Parathyroid adenoma (tissue), 2 donors: ENCODE results near the gene RRBP1.

Experiments used
- H2AFZ ChIP-seq: fragments of 300-600 bp; sonication (generic); one replicate; pipeline ENCODE4 v1.7.0; 2017; ENCODE audit warnings: antibody characterized with exemption, mild to moderate bottlenecking
- H3K27ac ChIP-seq: fragments of 300-600 bp; sonication (generic); one replicate; pipeline ENCODE4 v1.7.0; 2017
- H3K27me3 ChIP-seq: fragments of 300-600 bp; sonication (generic); one replicate; pipeline ENCODE4 v1.7.0; 2017; ENCODE audit warnings: low read length; ENCODE audit not compliant: control insufficient read depth, insufficient read depth
- H3K36me3 ChIP-seq: fragments of 300-600 bp; sonication (generic); one replicate; pipeline ENCODE4 v1.7.0; 2017; ENCODE audit warnings: low read length; ENCODE audit not compliant: control insufficient read depth, insufficient read depth
- H3K4me1 ChIP-seq: fragments of 300-600 bp; sonication (generic); one replicate; pipeline ENCODE4 v1.7.0; 2017; ENCODE audit warnings: control low read depth
- H3K4me2 ChIP-seq: fragments of 300-600 bp; sonication (generic); one replicate; pipeline ENCODE4 v1.7.0; 2017; ENCODE audit warnings: low read length
- H3K4me3 ChIP-seq: fragments of 300-600 bp; sonication (generic); one replicate; pipeline ENCODE4 v1.7.0; 2017; ENCODE audit warnings: low read depth, low read length
- H3K79me2 ChIP-seq: fragments of 300-600 bp; sonication (generic); one replicate; pipeline ENCODE4 v1.7.0; 2017; ENCODE audit warnings: control low read depth
- H3K9ac ChIP-seq: fragments of 300-600 bp; sonication (generic); one replicate; pipeline ENCODE4 v1.7.0; 2017; ENCODE audit warnings: mild to moderate bottlenecking
- H3K9me3 ChIP-seq: fragments of 300-600 bp; sonication (generic); one replicate; pipeline ENCODE4 v1.7.0; 2017; ENCODE audit warnings: low read length; ENCODE audit not compliant: control insufficient read depth
- CTCF ChIP-seq: fragments of 300-600 bp; sonication (generic); IDR thresholded peaks from one replicate; pipeline ENCODE4 v1.7.0; 2017; ENCODE audit warnings: antibody characterized with exemption, mild to moderate bottlenecking
- donor health status: primary hyperparathyroidism.

RRBP1 gene

GRCh38 chr20:17605131-17605660 is 76.8 kb downstream of the RRBP1 start:
- Histone ChIP-seq H3K36me3 (no peaks in the 10 kb centered on the region), H3K4me3 (no peak overlapping the region), H3K27ac (peak overlapping the region; percentile 4), H3K9ac (no peak overlapping the region), H2AFZ (no peak overlapping the region), H3K4me1 (peaks cover 15% of the 10 kb centered on the region), H3K4me2 (no peak overlapping the region), H3K9me3 (no peaks in the 10 kb centered on the region), H3K79me2 (peaks cover 33% of the 10 kb centered on the region), H3K27me3 (no peaks in the 10 kb centered on the region)
- TF ChIP-seq CTCF, result no peak

DNA sequence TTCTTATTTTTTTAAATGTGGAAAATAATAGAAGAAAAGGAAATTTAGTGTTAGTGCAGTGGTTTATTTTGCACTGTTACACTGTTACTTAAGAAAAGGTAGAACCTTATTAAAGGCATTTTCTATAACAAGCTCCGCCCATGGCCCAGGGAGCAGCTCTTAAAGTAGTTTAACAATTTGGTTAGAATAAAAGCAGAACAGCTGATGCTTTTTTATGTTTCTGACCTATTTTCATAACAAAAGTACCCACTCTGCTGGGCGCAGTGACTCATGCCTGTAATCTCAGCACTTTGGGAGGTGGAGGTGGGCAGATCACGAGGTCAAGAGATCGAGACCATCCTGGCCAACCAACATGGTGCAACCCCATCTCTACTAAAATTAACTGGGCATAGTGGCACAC is 79.5 kb downstream of the RRBP1 start:
- Histone ChIP-seq H2AFZ (no peak overlapping the region), H3K4me3 (no peak overlapping the region), H3K79me2 (peaks cover 40% of the 10 kb centered on the region), H3K27me3 (no peaks in the 10 kb centered on the region), H3K9me3 (no peaks in the 10 kb centered on the region), H3K4me1 (peaks cover 15% of the 10 kb centered on the region), H3K4me2 (no peak overlapping the region), H3K9ac (no peak overlapping the region), H3K36me3 (no peaks in the 10 kb centered on the region), H3K27ac (no peak overlapping the region)
- no peak for TF ChIP-seq CTCF

DNA sequence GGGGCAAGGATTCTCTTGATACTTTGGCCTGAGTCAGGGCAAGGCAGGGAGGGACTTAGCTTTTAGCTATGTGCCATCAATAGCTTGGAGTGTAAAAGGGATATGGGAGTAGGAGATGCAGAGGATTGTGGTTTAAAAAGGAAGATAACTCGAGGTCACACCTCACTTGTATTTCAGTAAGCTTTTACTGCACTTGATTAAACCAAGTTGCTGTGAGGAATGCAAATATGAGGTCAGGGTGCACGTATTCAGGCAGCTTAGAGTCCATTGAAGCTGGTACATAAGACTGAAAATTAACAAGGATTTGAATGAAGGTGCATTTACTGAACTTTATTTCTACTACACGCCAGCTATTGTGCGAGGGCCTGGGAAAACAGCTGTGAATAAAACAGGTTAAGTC is 80.1 kb downstream of the RRBP1 start:
- no peak overlapping the region for H3K9ac ChIP-seq
- no peaks in the 10 kb centered on the region for H3K27me3 ChIP-seq
- no peaks in the 10 kb centered on the region for H3K9me3 ChIP-seq
- H2AFZ ChIP-seq, result no peak overlapping the region
- no peaks in the 10 kb centered on the region for H3K36me3 ChIP-seq
- no peak for TF ChIP-seq CTCF
- no peak overlapping the region for H3K4me3 ChIP-seq
- H3K4me2 ChIP-seq, result peak overlapping the region; percentile 4
- H3K79me2 ChIP-seq, result peaks cover 38% of the 10 kb centered on the region
- H3K27ac ChIP-seq, result no peak overlapping the region
- peaks cover 15% of the 10 kb centered on the region for H3K4me1 ChIP-seq

GRCh38 chr20:17598013-17598550 is 84.0 kb downstream of the RRBP1 start:
- H3K4me3 ChIP-seq, result no peak overlapping the region
- H3K4me2 ChIP-seq, result no peak overlapping the region
- no peak overlapping the region for H2AFZ ChIP-seq
- H3K9ac ChIP-seq, result no peak overlapping the region
- no peak overlapping the region for H3K27ac ChIP-seq
- H3K4me1 ChIP-seq, result peaks cover 37% of the 10 kb centered on the region
- H3K27me3 ChIP-seq, result no peaks in the 10 kb centered on the region
- no peak for TF ChIP-seq CTCF
- H3K9me3 ChIP-seq, result no peaks in the 10 kb centered on the region
- H3K36me3 ChIP-seq, result no peaks in the 10 kb centered on the region
- H3K79me2 ChIP-seq, result peaks cover 66% of the 10 kb centered on the region

DNA sequence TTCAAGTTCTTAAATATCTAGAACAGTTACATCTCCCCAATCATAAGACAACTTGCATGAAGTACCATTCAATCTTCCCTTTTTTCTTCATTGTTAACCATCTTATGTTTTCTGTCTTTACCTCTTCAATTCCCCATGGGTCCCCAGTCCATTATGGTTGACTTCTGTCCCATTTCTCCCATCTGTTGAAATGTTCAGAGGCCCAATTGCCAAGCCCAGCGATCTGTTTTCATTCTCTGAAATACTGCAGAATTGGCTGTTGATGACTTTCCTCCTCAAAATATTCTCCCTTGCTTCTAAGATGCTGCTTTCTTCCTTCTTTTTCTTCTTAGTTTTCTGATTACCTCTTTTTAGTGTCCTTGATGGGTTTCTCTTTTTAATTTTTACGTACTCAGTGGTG is 86.2 kb downstream of the RRBP1 start:
- H3K36me3 ChIP-seq, result no peaks in the 10 kb centered on the region
- H3K9me3 ChIP-seq, result no peaks in the 10 kb centered on the region
- H3K79me2 ChIP-seq, result peaks cover 61% of the 10 kb centered on the region
- H3K27me3 ChIP-seq, result no peaks in the 10 kb centered on the region
- H3K4me2 ChIP-seq, result no peak overlapping the region
- no peak overlapping the region for H3K27ac ChIP-seq
- H3K9ac ChIP-seq, result no peak overlapping the region
- no peak overlapping the region for H3K4me3 ChIP-seq
- H2AFZ ChIP-seq, result no peak overlapping the region
- H3K4me1 ChIP-seq, result peaks cover 31% of the 10 kb centered on the region
- TF ChIP-seq CTCF, result no peak
